GM12872 (cell line): ENCODE data around the gene NPHS1.

ENCODE experiments used
- CTCF ChIP-seq: IDR thresholded peaks from 3 replicates; pipeline ENCODE4 v1.5.1; 2011; ENCODE audit warnings: low read depth, mild to moderate bottlenecking, low read length, moderate library complexity; ENCODE audit not compliant: insufficient read depth

NPHS1 gene

GRCh38 chr19:35844482-35845214 lies 7.7 kb downstream of the NPHS1 start:
- no peak for TF ChIP-seq CTCF

- no peak for TF ChIP-seq CTCF
These were observed 8.4 kb downstream of the NPHS1 start for GRCh38 chr19:35843676-35844481.

GRCh38 chr19:35842666-35843272 lies 9.5 kb downstream of the NPHS1 start:
- TF ChIP-seq CTCF: no peak

- TF ChIP-seq CTCF: no peak
These were observed 10.2 kb downstream of the NPHS1 start for GRCh38 chr19:35841961-35842595.

- no peak for TF ChIP-seq CTCF
These were observed 18.3 kb downstream of the NPHS1 start for GRCh38 chr19:35833972-35834371.

- TF ChIP-seq CTCF: no peak
These were observed 20.2 kb downstream of the NPHS1 start for GRCh38 chr19:35832054-35832453.

- TF ChIP-seq CTCF: no peak
These were observed 21.3 kb downstream of the NPHS1 start for GRCh38 chr19:35830986-35831385.
